Measurements from ENCODE around the gene DIP2A.

The DIP2A gene

DNA sequence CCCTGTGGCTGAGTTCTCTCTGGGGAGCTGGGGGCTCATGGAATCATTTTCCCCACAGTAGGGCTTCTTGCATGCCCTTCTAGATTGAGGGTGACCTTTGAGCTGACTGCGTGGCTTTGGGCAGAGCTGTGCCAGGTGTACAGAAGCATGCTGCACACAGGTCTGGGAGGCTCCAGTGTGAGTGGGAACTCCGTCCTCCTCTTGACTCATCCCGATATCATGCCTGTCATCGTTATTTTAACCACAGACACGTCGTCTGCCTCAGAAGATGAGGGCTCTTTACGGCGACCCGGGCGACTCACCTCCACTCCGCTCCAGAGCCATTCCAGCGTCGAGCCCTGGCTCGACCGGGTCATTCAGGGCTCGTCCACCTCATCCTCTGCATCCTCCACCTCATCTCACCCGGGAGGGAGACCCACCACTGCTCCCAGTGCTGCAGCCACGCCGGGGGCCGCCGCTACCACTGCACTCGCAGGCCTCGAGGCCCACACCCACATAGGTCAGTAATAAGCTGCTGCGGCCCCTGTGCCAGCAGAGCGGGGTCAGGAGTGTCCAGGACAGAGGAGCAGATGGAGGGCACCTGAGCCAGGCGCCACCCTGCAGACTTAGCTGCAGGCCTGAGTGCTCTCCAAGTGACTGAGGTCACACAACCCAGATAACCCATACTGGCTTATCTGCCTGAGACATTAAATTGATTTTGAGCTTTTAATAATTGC is 39.8 kb downstream of the DIP2A start:
- H3F3A ChIP-seq (ENCODE audit: insufficient read depth), result no peaks in the 10 kb centered on the region
- no peaks in the 10 kb centered on the region for H3K9me3 ChIP-seq (ENCODE audit: insufficient read depth, low read length)
- no peaks in the 10 kb centered on the region for H3K27me3 ChIP-seq (ENCODE audit: low read length)
- TF ChIP-seq EZH2phosphoT487 (conservative IDR thresholded peaks at IDR 0.05; ENCODE audit: low read length) (no peak), CTCF (IDR thresholded peaks at IDR 0.05; ENCODE audit: insufficient read depth, low read length, poor library complexity, severe bottlenecking) (no peak)
- no peaks in the 10 kb centered on the region for H3K9me2 ChIP-seq (replicated peaks; ENCODE audit: insufficient read depth, low read length)
- H4K20me1 ChIP-seq (ENCODE audit: low read depth, low read length), result no peaks in the 10 kb centered on the region
- H3K9ac ChIP-seq (ENCODE audit: low read length), result no peak overlapping the region
- H3K36me3 ChIP-seq (ENCODE audit: low read length), result peaks cover 14% of the 10 kb centered on the region; the same call in 1 of the 2 replicates
- H3K4me3 ChIP-seq (ENCODE audit: insufficient read depth, low read length, poor library complexity, severe bottlenecking), result no peak overlapping the region
- H3K4me2 ChIP-seq (ENCODE audit: low read depth, low read length, poor library complexity, severe bottlenecking), result no peak overlapping the region
- H2AFZ ChIP-seq (ENCODE audit: low read depth, low read length, severe bottlenecking), result no peak overlapping the region
- H3K79me2 ChIP-seq (ENCODE audit: insufficient read depth, low read length), result no peaks in the 10 kb centered on the region
- no peak overlapping the region for H3K27ac ChIP-seq (ENCODE audit: low read depth, low read length)

- H3K36me3 ChIP-seq (ENCODE audit: low read length), result 0 out of 2 replicates have a peak, but pooled peaks cover 9% of the 10 kb centered on the region
- H2AFZ ChIP-seq (ENCODE audit: low read depth, low read length, severe bottlenecking), result no peak overlapping the region
- H4K20me1 ChIP-seq (ENCODE audit: low read depth, low read length), result no peaks in the 10 kb centered on the region
- H3K9ac ChIP-seq (ENCODE audit: low read length), result no peak overlapping the region
- no peak overlapping the region for H3K4me3 ChIP-seq (ENCODE audit: insufficient read depth, low read length, poor library complexity, severe bottlenecking)
- peak overlapping the region; percentile 4 for H3K4me2 ChIP-seq (ENCODE audit: low read depth, low read length, poor library complexity, severe bottlenecking)
- H3K9me3 ChIP-seq (ENCODE audit: insufficient read depth, low read length), result no peaks in the 10 kb centered on the region
- H3K27me3 ChIP-seq (ENCODE audit: low read length), result no peaks in the 10 kb centered on the region
- H3K9me2 ChIP-seq (replicated peaks; ENCODE audit: insufficient read depth, low read length), result no peaks in the 10 kb centered on the region
- H3K27ac ChIP-seq (ENCODE audit: low read depth, low read length), result peak overlapping the region; percentile 15; the same call in 1 of the 2 replicates
- no peak for TF ChIP-seq EZH2phosphoT487 (conservative IDR thresholded peaks at IDR 0.05; ENCODE audit: low read length)
- no peak for TF ChIP-seq CTCF (IDR thresholded peaks at IDR 0.05; ENCODE audit: insufficient read depth, low read length, poor library complexity, severe bottlenecking)
- no peaks in the 10 kb centered on the region for H3K79me2 ChIP-seq (ENCODE audit: insufficient read depth, low read length)
- H3F3A ChIP-seq (ENCODE audit: insufficient read depth), result no peaks in the 10 kb centered on the region
Measured at GRCh38 chr21:46500224-46500861, 41.7 kb downstream of the DIP2A start.

GRCh38 chr21:46503922-46504550 is 45.3 kb downstream of the DIP2A start:
- Histone ChIP-seq H3K36me3 (ENCODE audit: low read length) (0 out of 2 replicates have a peak, but pooled peaks cover 3% of the 10 kb centered on the region), H3K4me3 (ENCODE audit: insufficient read depth, low read length, poor library complexity, severe bottlenecking) (no peak overlapping the region), H3K79me2 (ENCODE audit: insufficient read depth, low read length) (no peaks in the 10 kb centered on the region), H2AFZ (ENCODE audit: low read depth, low read length, severe bottlenecking) (no peak overlapping the region), H3K9me2 (replicated peaks; ENCODE audit: insufficient read depth, low read length) (no peaks in the 10 kb centered on the region), H3K9ac (ENCODE audit: low read length) (no peak overlapping the region), H3K27ac (ENCODE audit: low read depth, low read length) (no peak overlapping the region), H4K20me1 (ENCODE audit: low read depth, low read length) (no peaks in the 10 kb centered on the region), H3F3A (ENCODE audit: insufficient read depth) (no peaks in the 10 kb centered on the region), H3K27me3 (ENCODE audit: low read length) (no peaks in the 10 kb centered on the region), H3K4me2 (ENCODE audit: low read depth, low read length, poor library complexity, severe bottlenecking) (no peak overlapping the region), H3K9me3 (ENCODE audit: insufficient read depth, low read length) (no peaks in the 10 kb centered on the region)
- TF ChIP-seq CTCF (IDR thresholded peaks at IDR 0.05; ENCODE audit: insufficient read depth, low read length, poor library complexity, severe bottlenecking) (no peak), EZH2phosphoT487 (conservative IDR thresholded peaks at IDR 0.05; ENCODE audit: low read length) (no peak)

Measured in SU-DHL-6 (cell line).